Esophagus mucosa (tissue), 1 donor: Measurements from ENCODE around the gene EIF4G3. TPM values are rescaled to one million over a fixed set of nuclear protein-coding genes. Genes with fewer than 3 reads are reported as not detected.

Experiments
- ATAC-seq: fragments of 200-7000 bp; cut with Tn5 transposase; one replicate; pipeline ENCODE4 v1.9.1; 2020
- total RNA-seq: library from RNA; stranded (reverse); gene quantifications from one replicate; pipeline ENCODE4 v1.2.4, GENCODE V29; 2023
- donor health status: DM: yes; HTN: yes; CAD: no.

EIF4G3 gene
- total RNA-seq, 1 donor from 2014 or later: 35.7 TPM

DNA sequence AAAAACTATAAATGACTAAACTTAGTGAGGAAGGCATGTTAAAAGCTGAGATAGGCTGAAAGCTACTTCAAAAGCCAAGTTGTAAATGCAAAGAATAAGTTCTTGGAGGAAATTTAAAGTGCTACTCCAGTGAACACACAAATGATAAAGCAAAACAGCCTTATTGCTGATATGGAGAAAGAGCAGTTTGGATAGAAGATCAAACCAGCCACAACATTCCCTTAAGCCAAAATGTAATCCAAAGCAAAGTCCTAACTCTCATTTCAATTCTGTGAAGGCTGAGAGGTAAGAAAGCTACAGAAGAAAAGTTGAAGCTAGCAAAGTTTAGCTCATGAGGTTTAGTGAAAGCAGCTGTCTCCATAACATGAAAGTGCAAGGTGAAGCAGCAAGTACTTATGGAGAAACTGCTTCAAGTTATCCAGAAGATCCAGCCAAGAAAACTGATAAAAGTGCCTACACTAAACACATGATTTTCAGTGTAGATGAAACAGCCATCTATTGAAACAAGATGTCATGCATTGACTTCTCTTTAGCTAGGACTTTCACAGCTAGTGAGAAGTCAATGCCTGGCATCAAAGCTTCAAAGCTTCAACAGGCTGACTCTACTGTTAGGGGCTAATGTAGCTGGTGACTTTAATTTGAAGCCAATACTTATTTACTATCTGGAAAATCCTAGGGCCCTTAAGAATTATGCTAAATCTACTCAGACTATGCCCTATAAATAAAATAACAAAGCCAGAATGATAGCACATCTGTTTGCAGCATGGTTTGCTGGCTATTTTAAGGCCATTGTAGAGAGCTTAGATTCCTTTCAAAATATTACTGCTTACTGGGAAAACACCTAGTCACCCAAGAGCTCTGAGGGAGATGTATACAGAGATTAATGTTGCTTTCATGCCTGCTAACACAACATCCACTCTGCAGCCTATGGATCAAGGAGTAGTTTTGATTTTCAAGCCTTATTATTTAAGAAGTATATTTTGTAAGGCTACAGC, 188.6 kb downstream of the EIF4G3 start:
- no peak for ATAC-seq

DNA sequence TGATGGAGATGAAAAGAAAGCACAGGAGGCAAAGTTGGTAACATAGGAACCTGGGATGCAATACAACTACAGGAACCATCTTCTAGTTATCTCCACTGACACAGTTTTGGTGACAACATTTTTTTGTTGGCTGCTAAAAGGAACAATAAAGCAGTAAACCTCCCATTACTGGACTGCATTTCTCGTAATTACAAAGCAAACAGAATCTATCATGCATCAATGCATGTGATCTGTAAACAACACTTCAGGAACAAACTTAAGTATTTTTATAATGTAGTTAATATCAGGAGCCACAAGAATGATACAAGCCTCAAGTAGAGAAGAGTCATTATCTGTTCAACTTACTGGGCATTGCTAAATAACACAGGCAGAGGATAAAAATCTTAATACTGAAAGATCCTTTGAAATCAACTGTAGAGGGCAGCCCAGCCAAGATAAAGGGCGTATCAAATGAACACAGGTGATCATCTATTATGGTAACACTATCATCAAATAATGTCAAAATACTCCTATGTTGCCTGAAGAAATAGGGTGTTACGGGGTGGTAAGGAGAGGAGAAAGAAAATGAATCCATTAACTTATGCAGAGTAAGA, 193.3 kb downstream of the EIF4G3 start:
- ATAC-seq: no peak

GRCh38 chr1:20982316-20982715, 194.4 kb downstream of the EIF4G3 start:
- ATAC-seq: no peak

GRCh38 chr1:20981915-20982314, 194.8 kb downstream of the EIF4G3 start:
- no peak for ATAC-seq

- no peak for ATAC-seq
Observed at GRCh38 chr1:20980051-20980450, 196.6 kb downstream of the EIF4G3 start.

DNA sequence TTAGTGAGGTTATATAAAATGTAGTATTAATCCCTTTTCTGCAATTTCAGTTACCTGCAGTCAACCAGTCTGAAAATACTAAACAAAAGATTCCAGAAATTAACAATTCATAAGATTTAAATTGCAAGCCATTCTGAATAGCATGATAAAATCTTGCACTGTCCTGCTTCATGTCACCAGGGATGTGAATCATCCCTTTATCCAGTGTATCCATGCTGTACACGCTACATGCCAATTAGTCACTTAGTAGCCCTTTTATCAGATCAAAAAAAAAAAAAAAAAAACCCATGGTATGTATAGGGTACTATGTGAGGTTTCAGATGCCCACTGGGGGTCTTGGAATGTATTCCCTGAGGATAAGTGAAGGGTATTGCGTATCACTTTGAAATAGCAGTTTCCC, 198.3 kb downstream of the EIF4G3 start:
- ATAC-seq: no peak

- no peak for ATAC-seq
Observed at GRCh38 chr1:20975668-20976067, 201.0 kb downstream of the EIF4G3 start.

- ATAC-seq: no peak
Observed at GRCh38 chr1:20974951-20975350, 201.7 kb downstream of the EIF4G3 start.

DNA sequence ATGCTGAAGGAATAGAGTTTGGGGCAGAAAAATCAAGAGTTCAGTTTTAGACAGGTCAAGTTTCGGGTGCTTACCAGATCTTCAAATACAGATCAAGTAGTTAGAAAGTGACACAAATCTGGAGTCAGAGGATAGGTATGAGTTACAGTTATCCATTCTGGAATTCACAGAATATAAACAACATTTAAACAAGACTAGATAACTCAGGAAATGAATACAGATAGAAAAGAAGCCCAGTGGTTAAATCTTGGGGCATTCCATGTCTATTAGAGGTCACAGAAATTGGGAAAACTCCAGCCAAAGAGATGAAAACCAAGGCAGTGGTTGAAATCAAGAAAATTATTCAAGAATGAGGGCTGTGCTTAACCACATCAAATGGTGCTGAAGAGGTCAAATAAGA, 202.6 kb downstream of the EIF4G3 start:
- ATAC-seq: no peak

GRCh38 chr1:20972855-20973254, 203.8 kb downstream of the EIF4G3 start:
- no peak for ATAC-seq

- no peak for ATAC-seq
Observed at GRCh38 chr1:20964540-20965484, 211.9 kb downstream of the EIF4G3 start.

- ATAC-seq: no peak
Observed at GRCh38 chr1:20962576-20963258, 214.0 kb downstream of the EIF4G3 start.

GRCh38 chr1:20958430-20958829, 218.3 kb downstream of the EIF4G3 start:
- ATAC-seq: no peak

- peak; percentile 47 for ATAC-seq
Observed at GRCh38 chr1:20956272-20956671, 220.4 kb downstream of the EIF4G3 start.

DNA sequence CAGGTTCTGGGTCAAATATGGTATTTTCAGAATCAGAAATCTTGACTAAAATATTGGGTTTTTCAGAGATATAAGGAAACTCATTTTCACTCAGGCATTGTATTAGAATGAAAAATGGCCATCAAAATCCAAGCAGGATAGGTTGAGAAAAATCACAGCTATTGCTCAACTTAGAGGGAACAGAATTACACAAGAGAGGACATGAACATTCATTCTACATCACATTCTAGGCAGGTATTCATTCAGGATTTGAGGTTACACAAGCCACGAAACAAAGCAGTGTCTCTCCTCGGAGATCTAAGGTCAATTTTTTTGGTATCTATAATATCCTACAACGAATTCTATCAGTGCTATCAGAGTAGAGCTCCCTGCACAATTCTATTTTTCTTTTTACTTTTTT, 226.0 kb downstream of the EIF4G3 start:
- ATAC-seq: peak; percentile 33

DNA sequence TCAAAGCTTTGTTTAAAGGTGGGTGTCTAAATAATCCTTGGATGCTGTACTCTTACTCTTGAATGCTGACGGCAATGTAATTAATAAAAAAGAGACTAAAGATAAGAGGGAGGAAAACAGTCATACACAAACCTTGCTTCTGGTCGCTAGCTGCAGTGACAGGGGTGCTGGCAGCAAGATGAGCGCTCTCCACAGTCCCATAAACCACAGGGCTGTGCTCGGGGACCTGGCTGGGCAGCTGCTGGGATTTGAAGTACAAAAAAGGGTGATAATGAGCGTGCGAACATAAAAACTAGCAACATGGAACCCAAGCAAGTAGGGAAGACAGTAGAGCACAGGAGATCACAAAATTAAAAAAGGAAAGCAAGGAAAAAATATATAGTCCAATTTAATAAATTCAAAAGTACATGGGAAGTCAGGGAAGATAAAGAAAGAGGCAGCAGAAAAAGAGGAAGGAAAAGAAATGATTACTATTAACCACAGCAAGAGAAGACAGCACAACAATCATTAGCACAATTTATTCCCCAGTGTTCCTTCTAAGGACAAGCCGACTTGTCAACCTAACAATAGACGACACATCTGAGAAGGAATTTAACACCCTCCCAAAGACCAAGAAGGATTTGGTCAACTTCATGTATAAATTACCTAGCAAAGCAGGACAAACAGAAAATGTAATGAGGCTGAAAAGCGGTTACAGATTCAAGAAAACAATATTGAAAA, 226.7 kb downstream of the EIF4G3 start:
- no peak for ATAC-seq

GRCh38 chr1:20948101-20948500, 228.6 kb downstream of the EIF4G3 start:
- no peak for ATAC-seq

DNA sequence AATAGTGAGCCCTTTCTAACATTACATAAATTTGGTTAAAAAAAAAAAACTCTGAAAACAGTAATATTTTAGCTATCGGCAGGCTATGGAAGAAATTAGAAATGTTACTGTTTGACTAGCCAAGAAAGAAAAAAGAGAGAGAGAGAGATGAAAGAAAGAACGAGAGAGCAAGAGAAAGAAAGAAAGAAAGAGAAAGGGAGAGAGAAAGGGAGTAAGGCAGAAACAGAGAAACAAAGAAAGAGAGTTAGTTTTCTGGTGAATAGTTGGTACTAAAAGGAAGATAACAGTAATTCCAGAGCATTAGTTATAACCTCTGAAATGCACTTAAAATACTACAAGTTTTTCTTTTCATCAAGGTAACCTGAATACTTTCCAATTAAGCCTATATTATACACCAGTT, 229.3 kb downstream of the EIF4G3 start:
- ATAC-seq: no peak

GRCh38 chr1:20936621-20937020, 240.1 kb downstream of the EIF4G3 start:
- ATAC-seq: no peak

- no peak for ATAC-seq
Observed at GRCh38 chr1:20936216-20936615, 240.5 kb downstream of the EIF4G3 start.

DNA sequence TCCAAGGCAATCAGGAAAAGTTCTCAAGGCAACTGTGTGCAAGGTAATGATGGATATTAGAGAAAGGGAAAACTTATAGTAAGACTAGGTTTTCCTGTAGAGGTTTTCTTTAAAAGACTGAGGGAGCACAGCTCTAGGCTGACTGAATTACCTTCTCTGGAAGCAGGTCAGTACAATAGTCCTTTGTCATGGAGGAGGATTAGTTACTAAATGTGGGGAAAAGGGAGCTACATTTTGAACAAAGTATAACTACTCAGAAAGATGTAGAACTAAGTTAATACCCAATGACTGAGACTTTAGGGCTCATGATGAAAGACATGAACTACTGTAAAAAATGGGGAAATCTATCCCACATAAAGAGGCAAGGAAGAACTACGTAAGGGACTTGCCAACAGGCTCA, 241.0 kb downstream of the EIF4G3 start:
- no peak for ATAC-seq
